Gastrocnemius medialis (tissue), 4 donors: ENCODE results near the gene ZNF710.

Experiments used
- POLR2A ChIP-seq, 2 donors: fragments of 450-650 bp; IDR thresholded peaks; one replicate each; pipeline ENCODE4 v1.6.1; 2017; ENCODE audit warnings: antibody characterized with exemption in 2 of 2, mild to moderate bottlenecking in 2 of 2, moderate library complexity in 2 of 2
- TF ChIP-seq, protein P1 (sequence below), 5 experiments: fragments of 450-650 bp in 3 of 5; fragments of 200-600 bp in 2 of 5; sonication (generic) in 2 of 5; IDR thresholded peaks in 4 of 5; conservative IDR thresholded peaks in 1 of 5; 1 replicate in 4 of 5; 2 replicates in 1 of 5; pipeline ENCODE4 v1.5.1; 2016 to 2019; ENCODE audit warnings: antibody characterized with exemption in 5 of 5, mild to moderate bottlenecking in 3 of 5, moderate library complexity in 3 of 5

DNA sequence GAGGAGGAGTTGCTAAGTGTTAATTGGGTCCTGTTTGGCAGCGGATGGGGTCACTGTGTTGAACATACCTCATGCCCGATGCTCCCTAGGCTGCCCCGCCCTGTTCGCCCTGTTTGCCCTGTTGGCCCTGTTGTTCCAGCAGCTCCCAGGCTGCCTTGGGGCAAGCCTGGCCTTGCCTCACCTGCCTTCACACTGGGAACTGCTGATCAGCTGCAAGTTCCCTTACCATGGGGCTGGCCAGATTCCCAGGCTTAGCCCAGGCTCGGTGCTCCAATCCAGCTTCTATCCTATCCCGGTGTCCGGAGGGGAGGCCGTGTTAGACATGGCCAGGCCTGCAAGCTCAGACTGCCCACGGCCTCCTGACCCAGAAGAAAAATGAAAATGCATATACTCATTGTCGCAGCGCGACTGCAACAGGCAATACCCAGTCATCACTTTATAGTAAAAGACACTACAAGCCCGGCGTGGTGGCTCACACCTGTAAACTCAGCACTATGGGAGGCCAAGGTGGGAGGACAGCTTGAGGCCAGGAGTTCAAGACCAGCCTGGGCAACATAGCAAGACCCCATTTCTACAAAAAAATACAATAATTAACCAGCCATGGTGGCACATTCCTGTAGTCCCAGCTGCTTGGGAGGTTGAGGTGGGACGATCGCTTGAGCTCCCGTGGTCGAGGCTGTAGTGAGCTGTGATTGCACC is 42.9 kb upstream of the ZNF710 start:
- TF ChIP-seq, protein P1, sequence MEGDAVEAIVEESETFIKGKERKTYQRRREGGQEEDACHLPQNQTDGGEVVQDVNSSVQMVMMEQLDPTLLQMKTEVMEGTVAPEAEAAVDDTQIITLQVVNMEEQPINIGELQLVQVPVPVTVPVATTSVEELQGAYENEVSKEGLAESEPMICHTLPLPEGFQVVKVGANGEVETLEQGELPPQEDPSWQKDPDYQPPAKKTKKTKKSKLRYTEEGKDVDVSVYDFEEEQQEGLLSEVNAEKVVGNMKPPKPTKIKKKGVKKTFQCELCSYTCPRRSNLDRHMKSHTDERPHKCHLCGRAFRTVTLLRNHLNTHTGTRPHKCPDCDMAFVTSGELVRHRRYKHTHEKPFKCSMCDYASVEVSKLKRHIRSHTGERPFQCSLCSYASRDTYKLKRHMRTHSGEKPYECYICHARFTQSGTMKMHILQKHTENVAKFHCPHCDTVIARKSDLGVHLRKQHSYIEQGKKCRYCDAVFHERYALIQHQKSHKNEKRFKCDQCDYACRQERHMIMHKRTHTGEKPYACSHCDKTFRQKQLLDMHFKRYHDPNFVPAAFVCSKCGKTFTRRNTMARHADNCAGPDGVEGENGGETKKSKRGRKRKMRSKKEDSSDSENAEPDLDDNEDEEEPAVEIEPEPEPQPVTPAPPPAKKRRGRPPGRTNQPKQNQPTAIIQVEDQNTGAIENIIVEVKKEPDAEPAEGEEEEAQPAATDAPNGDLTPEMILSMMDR (IDR thresholded peaks at IDR 0.05 in 4 of 5, conservative IDR thresholded peaks at IDR 0.05 in 1 of 5) = no peak
- TF ChIP-seq POLR2A (IDR thresholded peaks at IDR 0.05) = no peak
